A673 (cell line): ENCODE data around the gene RAD51C.

Experiments
- CTCF ChIP-seq: fragments of 300-800, 200-600 bp; sonication (generic); conservative IDR thresholded peaks from 2 replicates; pipeline ENCODE4 v1.5.1; 2017; ENCODE audit warnings: low read depth, mild to moderate bottlenecking, antibody characterized with exemption, low read length, moderate library complexity, mixed read lengths
- EZH2 ChIP-seq: fragments of 200-600 bp; sonication (generic); IDR thresholded peaks from 2 replicates; pipeline ENCODE4 v1.6.1; 2017; ENCODE audit warnings: borderline replicate concordance, low read depth, mild to moderate bottlenecking, mixed read lengths, antibody characterized with exemption, low read length; ENCODE audit not compliant: poor library complexity, severe bottlenecking

DNA sequence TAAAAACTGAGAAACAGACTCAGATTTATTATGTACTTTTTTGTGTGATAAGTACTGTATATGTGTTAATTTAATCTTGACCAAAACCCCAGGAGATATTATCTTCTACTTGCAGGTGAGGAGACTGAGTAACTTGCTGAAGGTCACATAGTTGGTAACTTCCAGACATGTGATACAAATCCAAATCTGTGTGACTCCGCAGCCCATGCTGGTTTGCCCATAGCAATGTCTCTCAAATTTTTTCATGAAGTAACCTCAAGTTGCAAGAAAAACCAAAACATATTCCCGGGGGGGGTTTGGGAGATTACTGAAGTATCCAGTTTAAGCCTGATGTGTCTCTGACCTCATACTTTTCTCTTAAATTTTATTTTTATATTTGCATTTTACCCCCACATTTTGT lies 3.9 kb upstream of the RAD51C start:
- TF ChIP-seq CTCF (no peak), EZH2 (no peak)
